Karpas-422 (cell line): ENCODE measurements around the gene MSANTD1. TPM values are rescaled to one million over a fixed set of nuclear protein-coding genes. Genes with fewer than 3 reads are reported as not detected.

Source experiments
- DNase-seq: peaks from one replicate; pipeline ENCODE4 v3.0.0-alpha.2; 2015
- H2AFZ ChIP-seq: fragments of 200-600 bp; sonication (generic); 2 replicates; pipeline ENCODE4 v1.6.1; 2014; ENCODE audit warnings: antibody characterized with exemption, low read length, mixed read lengths
- H3K27ac ChIP-seq: fragments of 200-600 bp; sonication (generic); 2 replicates; pipeline ENCODE4 v1.5.1; 2014; ENCODE audit warnings: mild to moderate bottlenecking, low read length, moderate library complexity
- H3K27me3 ChIP-seq: fragments of 200-600 bp; sonication (generic); 2 replicates; pipeline ENCODE4 v1.6.1; 2014; ENCODE audit warnings: low read length, mixed read lengths
- H3K36me3 ChIP-seq: fragments of 200-600 bp; sonication (generic); 2 replicates; pipeline ENCODE4 v1.6.1; 2014; ENCODE audit warnings: low read length, mixed read lengths; ENCODE audit not compliant: insufficient read depth
- H3K4me1 ChIP-seq: fragments of 200-600 bp; sonication (generic); 2 replicates; pipeline ENCODE4 v1.6.1; 2014; ENCODE audit warnings: mild to moderate bottlenecking, low read length, mixed read lengths
- H3K4me2 ChIP-seq: fragments of 200-600 bp; sonication (generic); 2 replicates; pipeline ENCODE4 v1.6.1; 2014; ENCODE audit warnings: low read length, low read depth, mild to moderate bottlenecking; ENCODE audit not compliant: poor library complexity, severe bottlenecking
- H3K4me3 ChIP-seq: fragments of 200-600 bp; sonication (generic); 2 replicates; pipeline ENCODE4 v1.5.1; 2014; ENCODE audit warnings: mild to moderate bottlenecking, antibody characterized with exemption, low read length, mixed read lengths
- H3K79me2 ChIP-seq: fragments of 200-600 bp; sonication (generic); 2 replicates; pipeline ENCODE4 v1.6.1; 2014; ENCODE audit warnings: mild to moderate bottlenecking, low read length, mixed read lengths
- H3K9ac ChIP-seq: fragments of 200-600 bp; sonication (generic); 2 replicates; pipeline ENCODE4 v1.6.0; 2014; ENCODE audit warnings: low read length
- H3K9me2 ChIP-seq: fragments of 200-600 bp; sonication (generic), shearing (Covaris generic); replicated peaks from 2 replicates; pipeline ENCODE4 v1.6.0; 2014; ENCODE audit warnings: mild to moderate bottlenecking, low read length, moderate library complexity; ENCODE audit not compliant: insufficient read depth
- H3K9me3 ChIP-seq: fragments of 300-700, 200-600 bp; sonication (generic); 2 replicates; pipeline ENCODE4 v1.6.1; 2014; ENCODE audit warnings: low read length, mixed read lengths
- H4K20me1 ChIP-seq: fragments of 200-600 bp; sonication (generic); 2 replicates; pipeline ENCODE4 v1.6.1; 2014; ENCODE audit warnings: mild to moderate bottlenecking, antibody characterized with exemption, low read length, low read depth; ENCODE audit not compliant: insufficient read depth
- total RNA-seq: library from RNA; depleted of rRNA; stranded (reverse); fragments of >200 nt; shearing (Covaris generic); gene quantifications from 2 replicates; pipeline ENCODE4 v1.2.3, GENCODE V29; 2014; ENCODE audit warnings: low replicate concordance

MSANTD1 gene
- total RNA-seq, 1 experiment from 2014 or later: 0.52 TPM

DNA sequence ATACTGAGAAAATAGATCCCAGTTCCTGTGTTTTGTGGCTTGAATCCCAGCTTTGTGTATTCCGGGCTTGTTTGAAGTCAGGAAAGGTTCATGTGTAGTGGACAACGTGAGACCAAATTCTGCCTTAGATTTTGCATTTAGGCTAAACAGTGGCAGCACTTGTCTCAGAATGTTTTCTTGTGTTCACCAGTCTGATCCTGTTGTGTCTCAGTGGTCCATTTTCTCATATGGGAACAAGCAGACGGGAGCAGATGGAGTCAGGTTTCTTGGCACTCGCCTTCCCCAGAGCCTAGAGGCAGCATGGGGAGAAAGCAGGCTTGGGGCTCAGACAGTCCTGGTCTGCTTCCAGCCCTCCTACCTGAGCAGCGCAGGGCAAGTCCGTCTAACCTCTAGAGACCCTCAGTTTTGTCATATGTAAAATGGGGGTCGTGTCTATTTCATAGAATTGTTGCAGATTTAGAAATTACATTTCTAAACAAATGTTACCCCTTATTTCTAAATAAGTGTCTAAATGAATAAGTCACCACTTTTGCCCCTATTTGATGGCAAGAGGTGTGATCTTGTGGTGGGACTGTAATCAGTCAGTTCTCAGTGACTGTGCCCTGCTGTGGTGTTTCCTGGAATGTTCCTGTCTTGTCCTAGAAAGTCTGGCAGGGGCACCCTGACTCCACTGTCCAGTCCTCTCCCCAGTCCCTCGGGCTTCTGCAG lies 28.3 kb upstream of the MSANTD1 start:
- Histone ChIP-seq H2AFZ (no peak overlapping the region), H3K9ac (no peak overlapping the region), H3K27ac (no peak overlapping the region), H3K9me2 (no peaks in the 10 kb centered on the region), H3K9me3 (no peaks in the 10 kb centered on the region), H3K4me3 (no peak overlapping the region), H3K4me2 (no peak overlapping the region), H4K20me1 (0 out of 2 replicates have a peak, but pooled peaks cover 3% of the 10 kb centered on the region), H3K79me2 (no peaks in the 10 kb centered on the region), H3K4me1 (no peaks in the 10 kb centered on the region), H3K27me3 (no peaks in the 10 kb centered on the region), H3K36me3 (peaks cover 16% of the 10 kb centered on the region)
- no peak for DNase-seq

DNA sequence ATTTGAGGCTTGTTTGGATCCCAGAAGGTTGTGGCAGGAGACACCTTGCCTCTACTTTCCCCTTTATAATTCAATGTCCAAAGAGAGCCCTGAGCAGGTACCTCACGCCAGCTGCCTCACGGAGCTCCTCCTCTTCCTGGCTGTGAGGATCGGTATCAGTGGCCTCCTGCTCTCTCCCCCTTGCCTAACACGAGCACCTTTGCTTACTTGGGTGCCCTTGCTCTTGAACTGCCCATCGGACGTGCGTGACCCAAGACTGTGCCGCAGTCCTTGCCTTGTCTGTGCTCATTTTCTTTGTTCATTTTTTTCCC lies 27.8 kb upstream of the MSANTD1 start:
- no peak overlapping the region for H3K4me3 ChIP-seq
- H3K27me3 ChIP-seq: no peaks in the 10 kb centered on the region
- H3K9me3 ChIP-seq: no peaks in the 10 kb centered on the region
- H4K20me1 ChIP-seq: 0 out of 2 replicates have a peak, but pooled peaks cover 3% of the 10 kb centered on the region
- no peak overlapping the region for H3K27ac ChIP-seq
- H3K4me2 ChIP-seq: no peak overlapping the region
- H3K36me3 ChIP-seq: peaks cover 11% of the 10 kb centered on the region
- H2AFZ ChIP-seq: no peak overlapping the region
- no peaks in the 10 kb centered on the region for H3K9me2 ChIP-seq
- no peak for DNase-seq
- no peak overlapping the region for H3K9ac ChIP-seq
- H3K79me2 ChIP-seq: no peaks in the 10 kb centered on the region
- H3K4me1 ChIP-seq: no peaks in the 10 kb centered on the region

DNA sequence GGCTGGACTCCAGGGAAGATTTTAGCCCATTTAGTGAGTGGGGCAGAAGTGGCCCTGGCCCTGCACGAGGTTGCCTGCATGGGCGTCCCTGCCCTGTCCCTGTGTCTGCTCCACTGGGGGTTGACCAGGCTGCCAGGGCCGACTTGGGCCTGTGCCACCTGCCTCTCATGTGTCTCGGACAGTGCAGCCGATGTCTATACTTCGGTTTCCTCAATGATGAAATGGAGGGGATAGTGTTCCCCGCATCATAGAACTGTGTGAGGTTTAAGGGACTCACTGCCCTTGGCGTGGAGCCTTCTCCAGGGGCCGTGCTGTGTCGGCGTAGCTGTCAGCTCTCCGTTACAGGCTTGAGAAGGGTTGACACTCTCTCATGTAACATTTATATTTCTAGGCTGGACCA lies 27.0 kb upstream of the MSANTD1 start:
- H3K9me2 ChIP-seq: no peaks in the 10 kb centered on the region
- DNase-seq: no peak
- no peak overlapping the region for H3K9ac ChIP-seq

DNA sequence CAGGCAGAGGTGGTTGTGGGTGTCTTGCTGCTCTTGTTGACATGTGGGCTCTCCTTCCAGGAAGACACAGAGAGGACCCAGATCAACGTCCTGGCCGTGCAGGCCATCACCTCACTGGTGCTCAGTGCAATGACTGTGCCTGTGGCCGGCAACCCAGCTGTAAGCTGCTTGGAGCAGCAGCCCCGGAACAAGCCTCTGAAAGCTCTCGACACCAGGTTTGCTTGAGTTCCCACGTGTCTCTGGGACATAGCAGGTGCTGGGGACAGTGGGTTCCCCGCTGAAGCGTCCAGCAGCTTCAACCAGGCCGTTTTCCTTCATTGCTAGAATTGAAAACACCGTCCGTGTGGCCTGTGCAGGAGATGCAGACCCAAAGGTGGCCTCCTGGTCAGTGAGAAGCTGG lies 25.6 kb upstream of the MSANTD1 start:
- Histone ChIP-seq H3K27me3 (no peaks in the 10 kb centered on the region), H3K4me1 (no peaks in the 10 kb centered on the region), H3K9me2 (no peaks in the 10 kb centered on the region), H3K9ac (no peak overlapping the region), H3K27ac (no peak overlapping the region), H3K36me3 (peaks cover 7% of the 10 kb centered on the region; the same call in 1 of the 2 replicates), H2AFZ (no peak overlapping the region), H3K9me3 (no peaks in the 10 kb centered on the region), H3K4me2 (no peak overlapping the region), H3K79me2 (no peaks in the 10 kb centered on the region), H4K20me1 (0 out of 2 replicates have a peak, but pooled peaks cover 3% of the 10 kb centered on the region), H3K4me3 (no peak overlapping the region)
- no peak for DNase-seq

More for the DNA sequence above, 27.0 kb upstream of the MSANTD1 start:
- Histone ChIP-seq H3K36me3 (peaks cover 7% of the 10 kb centered on the region; the same call in 1 of the 2 replicates), H3K4me2 (no peak overlapping the region), H3K27ac (no peak overlapping the region), H4K20me1 (0 out of 2 replicates have a peak, but pooled peaks cover 3% of the 10 kb centered on the region), H3K4me1 (no peaks in the 10 kb centered on the region), H3K27me3 (no peaks in the 10 kb centered on the region), H3K4me3 (no peak overlapping the region), H3K79me2 (no peaks in the 10 kb centered on the region), H3K9me3 (no peaks in the 10 kb centered on the region), H2AFZ (no peak overlapping the region)

DNA sequence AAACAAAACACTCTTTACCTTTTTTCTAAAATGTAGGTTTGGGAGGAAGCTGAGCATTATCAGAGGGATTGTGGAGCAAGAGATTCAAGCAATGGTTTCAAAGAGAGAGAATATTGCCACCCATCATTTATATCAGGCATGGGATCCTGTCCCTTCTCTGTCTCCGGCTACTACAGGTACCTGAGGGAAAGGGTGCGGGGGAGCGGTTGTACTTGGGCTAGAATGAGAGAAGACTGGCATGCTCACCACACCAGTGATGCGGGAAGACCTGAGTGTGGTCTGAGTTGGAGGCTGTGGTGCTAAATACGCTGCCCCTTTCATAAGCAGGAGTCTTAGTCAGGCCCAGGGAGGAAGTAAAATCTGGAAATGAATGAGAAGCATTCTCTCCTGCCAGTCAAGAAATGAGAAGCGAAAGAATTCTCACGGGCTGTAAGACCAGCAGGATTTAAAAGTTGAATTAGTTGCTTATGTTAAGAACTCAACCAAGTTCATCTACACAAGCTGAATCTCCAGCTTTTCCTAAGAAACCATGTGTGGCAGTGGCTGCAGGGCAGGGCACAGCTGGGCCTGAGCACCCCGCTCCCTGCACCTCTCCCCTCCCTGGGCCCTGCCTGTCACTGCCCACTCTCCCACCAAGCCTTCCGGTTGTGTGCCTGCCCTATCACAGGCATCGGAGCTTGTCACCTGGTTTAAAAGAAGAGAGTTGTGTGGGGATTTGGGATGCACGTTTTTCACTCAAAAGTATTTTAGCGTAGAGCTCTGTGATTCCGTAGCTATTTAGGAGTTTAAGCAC lies 24.8 kb upstream of the MSANTD1 start:
- no peak for DNase-seq
- no peak overlapping the region for H3K4me2 ChIP-seq

DNA sequence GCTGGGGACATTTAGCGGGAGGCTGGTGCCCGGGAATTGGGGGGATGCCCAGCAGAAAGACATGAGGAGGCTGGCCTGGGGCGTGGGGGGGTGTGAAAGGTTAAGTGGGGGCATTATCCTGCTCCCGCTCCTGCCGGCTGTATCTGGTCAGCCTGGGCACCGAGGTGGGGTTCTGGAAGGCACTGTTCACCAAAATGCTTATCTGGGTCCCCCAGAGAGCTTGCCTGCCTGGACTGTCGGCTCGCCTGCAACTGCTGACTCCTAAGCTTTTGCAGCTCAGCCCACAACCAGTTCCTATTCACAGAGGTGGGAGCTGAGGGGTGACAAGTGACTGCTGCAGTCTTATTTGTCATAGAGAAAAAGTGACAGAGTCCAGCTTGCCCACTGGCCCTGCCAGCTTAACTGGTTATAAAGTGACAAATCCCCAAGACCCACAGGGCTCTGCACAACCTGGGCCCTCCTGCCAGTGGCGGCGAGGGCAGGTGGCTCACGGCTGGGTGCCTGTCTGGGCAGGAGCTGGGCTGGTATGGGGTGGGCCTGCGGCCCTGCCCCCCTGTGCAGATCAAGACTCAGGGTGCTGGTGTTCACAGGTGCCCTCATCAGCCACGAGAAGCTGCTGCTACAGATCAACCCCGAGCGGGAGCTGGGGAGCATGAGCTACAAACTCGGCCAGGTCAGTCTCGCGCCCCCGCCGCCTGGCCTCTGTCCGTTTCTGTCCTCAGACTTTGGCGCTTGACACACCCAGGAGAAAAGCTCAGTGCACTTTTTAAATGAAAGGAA lies 23.7 kb upstream of the MSANTD1 start:
- Histone ChIP-seq H3K9me3 (no peaks in the 10 kb centered on the region), H4K20me1 (0 out of 2 replicates have a peak, but pooled peaks cover 3% of the 10 kb centered on the region), H3K27me3 (no peaks in the 10 kb centered on the region), H3K4me2 (no peak overlapping the region), H3K4me3 (no peak overlapping the region), H3K36me3 (peaks cover 20% of the 10 kb centered on the region), H3K27ac (no peak overlapping the region), H3K79me2 (no peaks in the 10 kb centered on the region), H2AFZ (no peak overlapping the region), H3K9ac (no peak overlapping the region), H3K4me1 (no peaks in the 10 kb centered on the region), H3K9me2 (no peaks in the 10 kb centered on the region)
- no peak for DNase-seq

More for the DNA sequence above, 24.8 kb upstream of the MSANTD1 start:
- Histone ChIP-seq H3K27me3 (no peaks in the 10 kb centered on the region), H3K4me1 (no peaks in the 10 kb centered on the region), H3K79me2 (no peaks in the 10 kb centered on the region), H3K9me3 (no peaks in the 10 kb centered on the region), H3K4me3 (no peak overlapping the region), H3K36me3 (peaks cover 15% of the 10 kb centered on the region), H3K9me2 (no peaks in the 10 kb centered on the region), H4K20me1 (0 out of 2 replicates have a peak, but pooled peaks cover 3% of the 10 kb centered on the region), H3K27ac (no peak overlapping the region), H2AFZ (no peak overlapping the region), H3K9ac (no peak overlapping the region)

DNA sequence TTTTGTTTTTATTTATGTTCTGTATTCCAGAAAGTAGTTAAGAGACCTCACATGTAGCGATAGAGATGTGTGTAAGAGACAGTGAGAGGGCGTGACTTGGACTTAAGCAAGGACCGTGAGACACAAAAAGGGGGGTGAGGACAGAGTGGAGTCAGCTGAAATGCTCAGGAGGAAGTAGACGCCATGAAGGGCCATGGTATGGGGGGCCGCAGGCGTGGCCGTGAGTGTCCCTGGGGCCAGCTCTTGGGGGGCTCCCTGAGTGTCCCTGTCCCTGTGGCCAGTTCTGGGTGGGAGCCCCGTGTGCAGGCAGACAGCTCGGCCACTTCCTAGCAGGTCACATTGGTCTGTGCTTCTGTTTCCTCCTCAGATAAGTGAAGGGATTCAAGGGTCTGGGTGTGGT lies 23.0 kb upstream of the MSANTD1 start:
- Histone ChIP-seq H3K27ac (no peak overlapping the region), H4K20me1 (0 out of 2 replicates have a peak, but pooled peaks cover 3% of the 10 kb centered on the region), H3K36me3 (peaks cover 20% of the 10 kb centered on the region), H2AFZ (no peak overlapping the region), H3K79me2 (no peaks in the 10 kb centered on the region), H3K9ac (no peak overlapping the region), H3K9me2 (no peaks in the 10 kb centered on the region), H3K27me3 (no peaks in the 10 kb centered on the region), H3K4me1 (no peaks in the 10 kb centered on the region), H3K4me3 (no peak overlapping the region), H3K9me3 (no peaks in the 10 kb centered on the region), H3K4me2 (no peak overlapping the region)
- no peak for DNase-seq

DNA sequence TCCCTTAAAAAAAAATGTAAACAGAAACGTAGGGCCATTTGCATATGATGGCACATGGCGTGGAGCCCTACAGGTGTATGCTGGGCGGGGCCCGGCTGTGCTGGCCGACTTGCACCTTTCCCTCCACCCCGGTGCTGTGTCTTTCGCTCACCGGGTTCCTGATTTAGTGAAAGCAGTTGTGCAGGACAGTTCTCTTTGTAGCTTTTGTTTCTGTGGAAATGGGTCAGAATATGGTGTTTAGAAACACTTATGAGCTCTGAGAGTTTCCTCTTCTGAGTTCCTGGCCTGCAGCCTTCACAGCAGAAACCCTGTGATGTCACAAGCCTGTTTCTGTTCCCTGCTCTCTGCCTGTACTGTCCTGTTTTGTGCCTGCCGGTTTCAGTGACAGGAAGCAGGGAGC lies 22.5 kb upstream of the MSANTD1 start:
- no peaks in the 10 kb centered on the region for H3K9me2 ChIP-seq
- H3K79me2 ChIP-seq: no peaks in the 10 kb centered on the region
- H3K27me3 ChIP-seq: no peaks in the 10 kb centered on the region
- H2AFZ ChIP-seq: no peak overlapping the region
- H3K9ac ChIP-seq: no peak overlapping the region
- H3K4me2 ChIP-seq: no peak overlapping the region
- H3K9me3 ChIP-seq: no peaks in the 10 kb centered on the region
- no peaks in the 10 kb centered on the region for H3K4me1 ChIP-seq
- H4K20me1 ChIP-seq: 0 out of 2 replicates have a peak, but pooled peaks cover 3% of the 10 kb centered on the region
- peaks cover 19% of the 10 kb centered on the region for H3K36me3 ChIP-seq
- no peak overlapping the region for H3K4me3 ChIP-seq
- H3K27ac ChIP-seq: no peak overlapping the region
- no peak for DNase-seq
